Measurements from ENCODE around the gene DBH. TPM values are rescaled to one million over a fixed set of nuclear protein-coding genes. Genes with fewer than 3 reads are reported as not detected.
"Not testable (repeated sequence)": the region's sequence is repeated elsewhere in the genome, so short reads cannot be mapped to it uniquely, and the experiment has no call there.

DBH gene
- total and polyA plus RNA-seq, 2 of the 13 experiments (the other 11 are each of a cell fraction or from before 2014, with no cell fraction given) = not detected

DNA sequence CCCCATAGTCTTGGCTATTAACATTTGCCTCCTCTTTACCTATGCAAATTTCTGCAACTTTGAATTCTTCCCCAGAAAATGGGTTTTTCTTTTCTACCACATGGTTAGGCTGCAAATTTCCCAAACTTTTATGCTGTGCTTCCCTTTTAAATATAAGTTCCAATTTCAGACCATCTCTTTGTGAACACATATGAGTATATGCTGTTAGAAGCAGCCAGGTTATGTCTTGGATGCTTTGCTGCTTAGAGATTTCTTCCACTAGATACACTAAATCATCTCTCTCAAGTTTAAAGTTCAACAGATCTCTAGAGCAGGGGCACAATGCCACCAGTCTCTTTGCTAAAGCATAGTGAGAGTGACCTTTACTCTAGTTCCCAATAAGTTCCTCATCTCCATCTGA lies 10.2 kb upstream of the DBH start:
- FAIRE-seq; ATAC-seq; H3K79me2 ChIP-seq (ENCODE audit: insufficient read depth, low read length); H3K4me2 ChIP-seq (ENCODE audit: low read depth, low read length); BruUV-seq (replicated peaks); in situ Hi-C loops (cut with HindIII; ENCODE audit: extremely low pct_ligation_motif_present, low pct_unique_long_range_greater_than_20kb); POLR2A ChIA-PET; intact Hi-C loops (cut with micrococcal nuclease; ENCODE audit: unreplicated experiment); H3K9ac ChIP-seq (ENCODE audit: insufficient read depth, low read depth, low read length); H3K9me3 ChIP-seq (ENCODE audit: low read length); H3K4me1 ChIP-seq (ENCODE audit: insufficient read depth, low read length); H2AFZ ChIP-seq (ENCODE audit: low read length); DNase-seq (ENCODE audit: low spot score); H3K4me3 ChIP-seq (replicated peaks in 1 of 3; ENCODE audit: insufficient read depth in 1 of 3, low read depth in 2 of 3, low read length in 3 of 3); CTCF ChIA-PET (ENCODE audit: low intra/inter-chr PET ratio, low total read pairs); H3K36me3 ChIP-seq (replicated peaks in 1 of 2; ENCODE audit: control insufficient read depth in 1 of 2, insufficient read depth in 2 of 2, low read length in 2 of 2); H4K20me1 ChIP-seq (ENCODE audit: insufficient read depth, low read length); H3K27ac ChIP-seq (ENCODE audit: extremely low read length, insufficient read depth, low read length): not testable (repeated sequence)
- peaks cover 3 to 42% of the 10 kb centered on the region in 2 experiments; a peak in 3 of 5 replicates for H3K27me3 ChIP-seq (ENCODE audit: control insufficient read depth in 1 of 2, insufficient read depth in 2 of 2, low read length in 2 of 2)
- TF ChIP-seq ZNF841 (CRISPR knock-in tag; IDR thresholded peaks at IDR 0.05; ENCODE audit: borderline replicate concordance) = peak; percentile 95

DNA sequence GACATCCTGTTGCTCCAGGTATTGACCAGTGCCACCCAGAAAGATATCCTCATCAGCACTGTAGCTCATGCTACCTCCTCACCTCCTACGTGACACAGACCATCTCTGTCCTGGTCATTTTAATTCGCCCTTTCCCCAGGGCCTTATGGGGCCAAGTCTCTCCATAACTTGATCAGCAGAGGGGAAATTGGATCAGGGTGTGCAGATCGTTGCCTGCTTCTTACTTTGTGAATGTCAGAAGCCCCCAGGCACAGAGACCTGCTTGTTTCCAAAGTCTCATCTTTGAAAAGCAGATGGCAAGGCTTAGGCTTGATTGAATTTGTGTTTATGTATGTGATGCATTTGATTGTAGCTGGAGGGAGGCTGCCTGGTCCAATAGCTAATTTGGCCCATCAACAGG lies 8.8 kb upstream of the DBH start:
- Histone ChIP-seq H3K27ac (ENCODE audit: extremely low read length, insufficient read depth, low read length) (no peak overlapping the region), H3K27me3 (ENCODE audit: control insufficient read depth in 1 of 2, insufficient read depth in 2 of 2, low read length in 2 of 2) (peaks cover 5 to 45% of the 10 kb centered on the region in 2 experiments; a peak in 3 of 5 replicates), H3K9me3 (ENCODE audit: low read length) (no peaks in the 10 kb centered on the region; the same call in 1 of the 2 replicates), H4K20me1 (ENCODE audit: insufficient read depth, low read length) (no peaks in the 10 kb centered on the region), H3K4me3 (replicated peaks in 1 of 3; ENCODE audit: insufficient read depth in 1 of 3, low read depth in 2 of 3, low read length in 3 of 3) (no peak overlapping the region), H3K4me1 (ENCODE audit: insufficient read depth, low read length) (no peaks in the 10 kb centered on the region), H3K9ac (ENCODE audit: insufficient read depth, low read depth, low read length) (no peak overlapping the region), H3K36me3 (replicated peaks in 1 of 2; ENCODE audit: control insufficient read depth in 1 of 2, insufficient read depth in 2 of 2, low read length in 2 of 2) (no peaks in the 10 kb centered on the region), H3K4me2 (ENCODE audit: low read depth, low read length) (no peak overlapping the region), H2AFZ (ENCODE audit: low read length) (no peak overlapping the region), H3K79me2 (ENCODE audit: insufficient read depth, low read length) (no peaks in the 10 kb centered on the region)
- ATAC-seq (no peak), DNase-seq (ENCODE audit: low spot score) (no peak), FAIRE-seq (no peak)
- WGBS (ENCODE audit: low lambda C conversion rate) = 0% methylated on average over 2 of the region's 3 CpGs
- no TSS peak for BruUV-seq (replicated peaks)
- intact Hi-C loops (cut with micrococcal nuclease; ENCODE audit: unreplicated experiment) = no loop called here
- ChIA-PET POLR2A (no interaction called here), CTCF (ENCODE audit: low intra/inter-chr PET ratio, low total read pairs) (no interaction called here)
- no peak for TF ChIP-seq ZBTB8A (CRISPR knock-in tag; IDR thresholded peaks at IDR 0.05; ENCODE audit: borderline replicate concordance, low read depth)
- no peak for TF ChIP-seq ZNF576 (CRISPR knock-in tag; IDR thresholded peaks at IDR 0.05)
- TF ChIP-seq MTA3 (CRISPR knock-in tag; IDR thresholded peaks at IDR 0.05) = no peak
- no peak for TF ChIP-seq SP2 (CRISPR knock-in tag; IDR thresholded peaks at IDR 0.05)
- no peak for TF ChIP-seq TMF1 (CRISPR knock-in tag; IDR thresholded peaks at IDR 0.05; ENCODE audit: low read depth)
- no peak for TF ChIP-seq ZNF614 (CRISPR knock-in tag; IDR thresholded peaks at IDR 0.05; ENCODE audit: borderline replicate concordance)
- TF ChIP-seq ZNF263 (CRISPR knock-in tag; IDR thresholded peaks at IDR 0.05) = no peak
- TF ChIP-seq KDM5B (CRISPR knock-in tag; IDR thresholded peaks at IDR 0.05; ENCODE audit: borderline replicate concordance) = no peak
- TF ChIP-seq ZNF691 (CRISPR knock-in tag; IDR thresholded peaks at IDR 0.05; ENCODE audit: borderline replicate concordance, low read depth) = no peak
- TF ChIP-seq ISX (CRISPR knock-in tag; conservative IDR thresholded peaks at IDR 0.05) = no peak
- no peak for TF ChIP-seq MEF2D (CRISPR knock-in tag; IDR thresholded peaks at IDR 0.05)
- TF ChIP-seq, protein P1, sequence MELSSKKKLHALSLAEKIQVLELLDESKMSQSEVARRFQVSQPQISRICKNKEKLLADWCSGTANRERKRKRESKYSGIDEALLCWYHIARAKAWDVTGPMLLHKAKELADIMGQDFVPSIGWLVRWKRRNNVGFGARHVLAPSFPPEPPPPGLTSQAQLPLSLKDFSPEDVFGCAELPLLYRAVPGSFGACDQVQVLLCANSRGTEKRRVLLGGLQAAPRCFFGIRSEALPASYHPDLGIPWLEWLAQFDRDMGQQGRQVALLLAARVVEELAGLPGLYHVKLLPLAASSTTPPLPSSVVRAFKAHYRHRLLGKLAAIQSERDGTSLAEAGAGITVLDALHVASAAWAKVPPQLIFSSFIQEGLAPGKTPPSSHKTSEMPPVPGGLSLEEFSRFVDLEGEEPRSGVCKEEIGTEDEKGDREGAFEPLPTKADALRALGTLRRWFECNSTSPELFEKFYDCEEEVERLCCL (CRISPR knock-in tag; IDR thresholded peaks at IDR 0.05; ENCODE audit: borderline replicate concordance) = no peak
- no peak for TF ChIP-seq ZSCAN12 (CRISPR knock-in tag; IDR thresholded peaks at IDR 0.05)
- no peak for TF ChIP-seq MLLT10 (CRISPR knock-in tag; IDR thresholded peaks at IDR 0.05)
- TF ChIP-seq ZNF337 (CRISPR knock-in tag; IDR thresholded peaks at IDR 0.05; ENCODE audit: borderline replicate concordance, low read depth) = no peak
- in situ Hi-C loops (cut with HindIII; ENCODE audit: extremely low pct_ligation_motif_present, low pct_unique_long_range_greater_than_20kb) = no loop called here

All from HepG2 (cell line).